Breast epithelium (tissue), 3 donors: ENCODE measurements around the gene SGSH.

Experiments used
- CTCF ChIP-seq, 3 donors: fragments of 450-650 bp; IDR thresholded peaks; one replicate each; pipeline ENCODE4 v1.5.1; 2016 to 2017; ENCODE audit warnings: antibody characterized with exemption in 3 of 3, mild to moderate bottlenecking in 3 of 3, moderate library complexity in 3 of 3
- POLR2A ChIP-seq: fragments of 450-650 bp; IDR thresholded peaks from one replicate; pipeline ENCODE4 v1.6.1; 2016; ENCODE audit warnings: antibody characterized with exemption, mild to moderate bottlenecking, moderate library complexity

GRCh38 chr17:80262775-80263244 is 42.7 kb upstream of the SGSH start:
- TF ChIP-seq CTCF (IDR thresholded peaks at IDR 0.05): no peak
- TF ChIP-seq POLR2A: no peak
